Measurements from ENCODE around the gene GRIA3. TPM values are rescaled to one million over a fixed set of nuclear protein-coding genes. Genes with fewer than 3 reads are reported as not detected.

Gene GRIA3
- total and polyA plus RNA-seq, 10 of the 15 experiments (the other 5 are each of a cell fraction or from before 2014, with no cell fraction given) = 0.45 to 4.3 (median 2.2) TPM

- no peaks in the 10 kb centered on the region for H3K79me2 ChIP-seq (ENCODE audit: control insufficient read depth, insufficient read depth, low read length)
- no peaks in the 10 kb centered on the region for H3K9me3 ChIP-seq (replicated peaks; ENCODE audit: control insufficient read depth, insufficient read depth, low read length)
- DNase-seq (ENCODE audit: low read depth, low spot score) (no peak), FAIRE-seq (no peak), ATAC-seq (no peak)
- BruUV-seq (replicated peaks) = no TSS peak
- no peak overlapping the region for H3K9ac ChIP-seq (ENCODE audit: control insufficient read depth, insufficient read depth, low read length)
- H3K27me3 ChIP-seq (replicated peaks in 1 of 2; ENCODE audit: control insufficient read depth in 2 of 2, insufficient read depth in 2 of 2, low read length in 1 of 2) = no peaks in the 10 kb centered on the region
- 65% methylated on average over 7 of the region's 7 CpGs for WGBS (ENCODE audit: insufficient coverage, insufficient replicate concordance, low lambda C conversion rate, missing lambda C conversion rate)
- ChIA-PET SMC1A (ENCODE audit: uncharacterized antibody, unreplicated experiment) (no interaction called here), RAD21 (ENCODE audit: unreplicated experiment) (no interaction called here), POLR2A (no interaction called here), CTCF (no interaction called here)
- H4K20me1 ChIP-seq (ENCODE audit: control insufficient read depth, insufficient read depth) = no peaks in the 10 kb centered on the region
- H3K4me1 ChIP-seq (ENCODE audit: control insufficient read depth, insufficient read depth, low read length) = no peaks in the 10 kb centered on the region
- no peak overlapping the region for H3K27ac ChIP-seq (ENCODE audit: control insufficient read depth, insufficient read depth)
- no peaks in the 10 kb centered on the region for H3K36me3 ChIP-seq (ENCODE audit: control insufficient read depth in 2 of 2, insufficient read depth in 2 of 2, low read length in 1 of 2)
- no peak overlapping the region for H2AFZ ChIP-seq (ENCODE audit: control insufficient read depth, low read depth, low read length)
- intact Hi-C loops (cut with micrococcal nuclease; ENCODE audit: unreplicated experiment) = no loop called here
- in situ Hi-C loops (cut with MboI) = no loop called here
- no peak overlapping the region for H3K4me2 ChIP-seq (ENCODE audit: control insufficient read depth, insufficient read depth)
- H3K4me3 ChIP-seq = no peak overlapping the region
- no peak for TF ChIP-seq STAT3 (IDR thresholded peaks at IDR 0.05; ENCODE audit: low read depth, low read length)
- no peak for TF ChIP-seq RAD51 (IDR thresholded peaks at IDR 0.05)
- TF ChIP-seq JUND (IDR thresholded peaks at IDR 0.05; ENCODE audit: low read depth, low read length) = no peak
- no peak for TF ChIP-seq ZNF24 (IDR thresholded peaks at IDR 0.05)
- no peak for TF ChIP-seq GABPA (IDR thresholded peaks at IDR 0.05; ENCODE audit: low read depth)
- TF ChIP-seq E2F4 (IDR thresholded peaks at IDR 0.05; ENCODE audit: low read depth, low read length) = no peak
- no peak for TF ChIP-seq HSF1 (IDR thresholded peaks at IDR 0.05; ENCODE audit: low read depth, low read length)
- no peak for TF ChIP-seq YBX1 (IDR thresholded peaks at IDR 0.05)
- TF ChIP-seq ZBTB11 (CRISPR knock-in tag; IDR thresholded peaks at IDR 0.05) = no peak
- TF ChIP-seq ASH2L (IDR thresholded peaks at IDR 0.05; ENCODE audit: borderline replicate concordance, low read depth) = no peak
- no peak for TF ChIP-seq MEF2B (IDR thresholded peaks at IDR 0.05; ENCODE audit: partially characterized antibody, poor library complexity, severe bottlenecking)
- no peak for TF ChIP-seq ZNF687 (IDR thresholded peaks at IDR 0.05)
- TF ChIP-seq BHLHE40 (IDR thresholded peaks at IDR 0.05; ENCODE audit: borderline replicate concordance in 1 of 2, low read depth in 2 of 2, low read length in 1 of 2) = no peak
- TF ChIP-seq SMAD5 (IDR thresholded peaks at IDR 0.05; ENCODE audit: low read depth) = no peak
- TF ChIP-seq SUPT20H (IDR thresholded peaks at IDR 0.05; ENCODE audit: borderline replicate concordance, control insufficient read depth, low read depth, low read length) = no peak
Observed at GRCh38 chrX:123153846-123154335, 30.2 kb upstream of the GRIA3 start.
